Measurements from ENCODE around the gene BCL2L11. TPM values are rescaled to one million over a fixed set of nuclear protein-coding genes. Genes with fewer than 3 reads are reported as not detected.

The BCL2L11 gene
- total and polyA plus RNA-seq, 12 donors = 1.4 to 14.5 (median 6.8) TPM

GRCh38 chr2:111209045-111209514 is 88.4 kb downstream of the BCL2L11 start:
- intact Hi-C loops (cut with DNase I) = no loop called here
- DNase-seq (no peak), ATAC-seq (no peak)
- 95 to 100% methylated on average over 1 of the region's 1 CpG for WGBS, 2 donors
- Histone ChIP-seq H3K4me1 (no peaks in the 10 kb centered on the region), H3K27me3 (no peaks in the 10 kb centered on the region), H3K36me3 (peaks cover 0 to 16% (median 0%) of the 10 kb centered on the region in 9 donors), H3K9me3 (peaks cover 0 to 13% (median 6%) of the 10 kb centered on the region in 11 donors), H3K4me3 (no peak overlapping the region), H3K27ac (no peak overlapping the region)
- no peak for TF ChIP-seq CTCF (IDR thresholded peaks at IDR 0.05)

DNA sequence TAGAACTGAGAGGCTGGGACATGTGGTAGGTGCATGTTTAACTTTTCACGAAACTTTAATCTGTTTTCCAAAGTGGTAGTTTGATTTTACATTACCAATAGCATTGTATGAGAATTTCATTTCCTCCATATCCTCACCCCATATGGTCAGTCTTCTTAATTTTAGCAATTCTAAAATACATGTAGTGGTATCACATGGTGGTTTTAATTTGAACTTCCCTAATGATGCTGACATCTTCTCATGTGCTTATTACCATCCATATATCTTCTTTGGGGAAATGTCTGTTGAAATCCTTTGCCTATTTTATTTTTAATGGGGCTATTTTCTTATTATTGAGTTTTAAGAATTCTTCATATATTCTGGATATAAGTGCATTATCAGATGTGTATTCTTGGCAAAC is 89.3 kb downstream of the BCL2L11 start:
- WGBS, 2 donors = 96 to 97% methylated on average over 1 of the region's 1 CpG
- DNase-seq (no peak), ATAC-seq (no peak)
- no peak for TF ChIP-seq CTCF (IDR thresholded peaks at IDR 0.05)
- no peak overlapping the region for H3K27ac ChIP-seq
- no peaks in the 10 kb centered on the region for H3K27me3 ChIP-seq
- H3K4me3 ChIP-seq = no peak overlapping the region
- intact Hi-C loops (cut with DNase I) = no loop called here
- no peaks in the 10 kb centered on the region for H3K4me1 ChIP-seq
- H3K9me3 ChIP-seq = peaks cover 0 to 22% (median 12%) of the 10 kb centered on the region in 11 donors
- H3K36me3 ChIP-seq = peaks cover 0 to 19% (median 0%) of the 10 kb centered on the region in 9 donors

DNA sequence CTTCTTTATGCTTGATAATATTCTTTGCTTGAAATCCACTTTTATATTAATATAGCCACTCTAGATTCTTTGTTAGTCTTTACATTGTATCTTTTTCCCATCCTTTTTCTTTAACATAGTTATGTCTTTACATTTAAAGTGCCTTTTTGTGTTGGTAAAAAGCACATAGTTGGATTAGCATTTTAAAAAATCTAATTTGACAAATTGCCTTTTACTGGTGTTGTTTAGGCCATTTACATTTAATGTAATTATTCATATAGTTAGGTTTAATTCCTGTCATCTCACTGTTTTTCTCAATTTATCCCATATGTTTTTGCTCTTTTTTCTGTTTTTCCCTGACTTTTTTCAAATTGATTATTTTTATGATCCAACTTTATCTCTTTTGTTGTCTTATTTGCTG is 93.2 kb downstream of the BCL2L11 start:
- intact Hi-C loops (cut with DNase I) = no loop called here
- peaks cover 0 to 9% (median 0%) of the 10 kb centered on the region in 9 donors for H3K4me1 ChIP-seq
- no peaks in the 10 kb centered on the region for H3K27me3 ChIP-seq
- no peak for ATAC-seq
- H3K9me3 ChIP-seq = peaks cover 0 to 25% (median 12%) of the 10 kb centered on the region in 11 donors
- no peak for DNase-seq
- peaks cover 0 to 8% (median 0%) of the 10 kb centered on the region in 9 donors for H3K36me3 ChIP-seq
- no peak overlapping the region for H3K4me3 ChIP-seq
- no peak for TF ChIP-seq CTCF (IDR thresholded peaks at IDR 0.05)
- no peak overlapping the region for H3K27ac ChIP-seq

DNA sequence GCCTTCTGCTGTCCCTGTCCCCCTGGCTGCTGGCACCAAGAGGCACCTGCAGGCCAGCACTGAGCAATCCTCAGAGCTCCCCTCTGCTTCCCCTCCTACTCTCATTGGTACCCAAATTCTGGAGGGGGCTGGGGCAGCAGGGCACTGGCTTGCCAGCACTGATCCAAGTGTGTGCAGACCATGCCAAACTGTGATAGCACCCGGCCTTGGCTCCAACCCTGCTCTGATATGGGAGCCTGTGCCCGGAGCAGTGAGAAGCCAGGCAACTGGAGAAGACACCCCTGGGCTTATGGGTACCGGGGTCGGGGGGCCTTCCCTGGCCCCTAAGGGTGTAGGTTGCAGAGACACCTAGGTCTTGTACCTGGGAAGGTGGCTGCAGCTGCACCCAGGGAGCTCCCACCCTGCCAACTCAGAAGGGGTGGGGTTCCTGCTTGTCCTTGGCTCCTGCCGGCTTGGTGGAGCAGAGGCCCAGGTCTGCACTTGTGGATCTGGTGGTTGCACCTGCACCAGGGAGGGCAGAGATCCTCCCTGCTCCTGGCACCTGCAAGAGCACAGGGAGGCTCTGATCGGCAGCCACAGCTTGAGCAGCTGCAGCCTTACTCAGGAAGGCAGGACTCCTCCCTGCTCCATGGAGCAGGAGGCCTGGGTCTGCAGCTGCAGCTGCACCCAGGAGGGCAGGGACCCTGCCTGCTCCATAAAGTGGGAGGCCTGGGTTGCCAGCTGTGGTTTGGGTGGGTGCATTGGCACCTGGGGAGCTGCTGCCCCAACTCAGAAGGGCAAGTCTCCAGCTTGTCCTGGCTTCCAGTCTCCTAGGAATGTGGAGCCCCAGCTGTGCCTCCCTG is 96.3 kb downstream of the BCL2L11 start:
- Histone ChIP-seq H3K27ac (no peak overlapping the region), H3K4me1 (peaks cover 0 to 13% (median 0%) of the 10 kb centered on the region in 9 donors), H3K4me3 (no peak overlapping the region), H3K36me3 (peaks cover 0 to 8% (median 0%) of the 10 kb centered on the region in 9 donors), H3K9me3 (peaks cover 0 to 25% (median 12%) of the 10 kb centered on the region in 11 donors), H3K27me3 (no peaks in the 10 kb centered on the region)
- intact Hi-C loops (cut with DNase I) = no loop called here
- 59 to 69% methylated on average over 6 of the region's 6 CpGs for WGBS, 2 donors
- ATAC-seq (peak; percentile 63 to 92 (median 82)), DNase-seq (peak; percentile 30 to 38)
- TF ChIP-seq CTCF (IDR thresholded peaks at IDR 0.05) = no peak
